DOHH2 (cell line): ENCODE data around the gene PI16.

Experiments used
- EZH2phosphoT487 ChIP-seq: fragments of 200-600 bp; sonication (generic); IDR thresholded peaks from 2 replicates; pipeline ENCODE4 v1.6.1; 2017; ENCODE audit warnings: borderline replicate concordance, mild to moderate bottlenecking, antibody characterized with exemption, low read length, moderate library complexity, mixed read lengths
- TF ChIP-seq, protein P1 (sequence below): fragments of 200-600 bp; sonication (generic); IDR thresholded peaks from one replicate; pipeline ENCODE4 v1.5.1; 2014; ENCODE audit warnings: antibody characterized with exemption, mild to moderate bottlenecking, low read depth, low read length; ENCODE audit not compliant: poor library complexity, severe bottlenecking

DNA sequence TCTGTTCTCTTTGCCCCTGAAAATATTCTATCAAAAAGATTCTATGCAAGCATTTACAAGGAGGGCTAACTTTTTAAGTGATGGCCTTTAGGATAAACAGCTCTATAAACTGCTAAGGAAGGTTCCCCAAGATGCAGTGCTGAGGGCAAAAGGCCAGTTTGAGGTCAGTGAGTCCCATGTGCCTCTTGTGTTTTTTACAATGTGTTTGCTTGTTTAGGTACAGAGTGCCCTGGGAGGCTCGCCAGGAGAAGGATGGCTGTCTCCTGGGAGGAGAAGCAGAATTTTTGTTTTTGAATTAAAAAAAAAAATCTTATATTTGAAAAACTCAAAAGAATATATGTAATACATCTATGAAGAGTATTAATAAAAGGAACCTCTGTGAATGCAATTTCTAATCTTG lies 18.7 kb downstream of the PI16 start:
- TF ChIP-seq, protein P1, sequence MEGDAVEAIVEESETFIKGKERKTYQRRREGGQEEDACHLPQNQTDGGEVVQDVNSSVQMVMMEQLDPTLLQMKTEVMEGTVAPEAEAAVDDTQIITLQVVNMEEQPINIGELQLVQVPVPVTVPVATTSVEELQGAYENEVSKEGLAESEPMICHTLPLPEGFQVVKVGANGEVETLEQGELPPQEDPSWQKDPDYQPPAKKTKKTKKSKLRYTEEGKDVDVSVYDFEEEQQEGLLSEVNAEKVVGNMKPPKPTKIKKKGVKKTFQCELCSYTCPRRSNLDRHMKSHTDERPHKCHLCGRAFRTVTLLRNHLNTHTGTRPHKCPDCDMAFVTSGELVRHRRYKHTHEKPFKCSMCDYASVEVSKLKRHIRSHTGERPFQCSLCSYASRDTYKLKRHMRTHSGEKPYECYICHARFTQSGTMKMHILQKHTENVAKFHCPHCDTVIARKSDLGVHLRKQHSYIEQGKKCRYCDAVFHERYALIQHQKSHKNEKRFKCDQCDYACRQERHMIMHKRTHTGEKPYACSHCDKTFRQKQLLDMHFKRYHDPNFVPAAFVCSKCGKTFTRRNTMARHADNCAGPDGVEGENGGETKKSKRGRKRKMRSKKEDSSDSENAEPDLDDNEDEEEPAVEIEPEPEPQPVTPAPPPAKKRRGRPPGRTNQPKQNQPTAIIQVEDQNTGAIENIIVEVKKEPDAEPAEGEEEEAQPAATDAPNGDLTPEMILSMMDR: no peak
- TF ChIP-seq EZH2phosphoT487: no peak
